Choroid plexus epithelial cell (primary cell): ENCODE data around the gene OLFML1.

ENCODE experiments used
- DNase-seq: peaks from one replicate; pipeline ENCODE4 v3.0.0-alpha.2; 2010; ENCODE audit warnings: low read depth
- H3K4me3 ChIP-seq: 2 replicates; pipeline ENCODE4 v1.5.1; 2011; ENCODE audit warnings: low read depth, mild to moderate bottlenecking, control low read depth, low read length, moderate library complexity
- CTCF ChIP-seq: conservative IDR thresholded peaks from 2 replicates; pipeline ENCODE4 v1.5.1; 2011; ENCODE audit warnings: low read depth, mild to moderate bottlenecking, control low read depth, inconsistent platforms, low read length, moderate library complexity

Gene OLFML1

GRCh38 chr11:7485186-7486097 is at the start of gene OLFML1:
OLFML1 (plus strand) TSS chr11:7485506; CDS start chr11:7485876, 370 bp downstream.
- peak within 1 kb of the TSS; percentile 12 for H3K4me3 ChIP-seq
- DNase-seq, result peak; percentile 7
- TF ChIP-seq CTCF, result no peak

GRCh38 chr11:7436146-7436545 is 49.2 kb upstream of the OLFML1 start:
- TF ChIP-seq CTCF, result no peak
- H3K4me3 ChIP-seq, result no peak overlapping the region
- DNase-seq, result no peak

GRCh38 chr11:7436657-7437056 is 48.6 kb upstream of the OLFML1 start:
- DNase-seq, result no peak

GRCh38 chr11:7437696-7438095 is 47.6 kb upstream of the OLFML1 start:
- H3K4me3 ChIP-seq, result no peak overlapping the region
- DNase-seq, result peak; percentile 32
- no peak for TF ChIP-seq CTCF

More at GRCh38 chr11:7436657-7437056, 48.6 kb upstream of the OLFML1 start:
- TF ChIP-seq CTCF, result no peak
- H3K4me3 ChIP-seq, result no peak overlapping the region

- H3K4me3 ChIP-seq, result no peak overlapping the region
- DNase-seq, result no peak
Observed at GRCh38 chr11:7439746-7440320, 45.5 kb upstream of the OLFML1 start.

GRCh38 chr11:7442588-7443215 is 42.6 kb upstream of the OLFML1 start:
- peak; percentile 69 for DNase-seq
- H3K4me3 ChIP-seq, result no peak overlapping the region
- TF ChIP-seq CTCF, result peak; percentile 90

More at GRCh38 chr11:7439746-7440320, 45.5 kb upstream of the OLFML1 start:
- TF ChIP-seq CTCF, result no peak
